Lower leg skin (tissue), 3 donors: ENCODE data around the gene EGLN2.

Experiments used
- CTCF ChIP-seq, 3 donors: fragments of 450-650 bp; IDR thresholded peaks; one replicate each; pipeline ENCODE4 v1.5.1; 2016; ENCODE audit warnings: antibody characterized with exemption in 3 of 3, mild to moderate bottlenecking in 3 of 3, moderate library complexity in 2 of 3
- POLR2A ChIP-seq, 2 donors: fragments of 450-650 bp; IDR thresholded peaks; one replicate each; pipeline ENCODE4 v1.6.1; 2016 to 2017; ENCODE audit warnings: antibody characterized with exemption in 2 of 2, mild to moderate bottlenecking in 1 of 2, moderate library complexity in 1 of 2

DNA sequence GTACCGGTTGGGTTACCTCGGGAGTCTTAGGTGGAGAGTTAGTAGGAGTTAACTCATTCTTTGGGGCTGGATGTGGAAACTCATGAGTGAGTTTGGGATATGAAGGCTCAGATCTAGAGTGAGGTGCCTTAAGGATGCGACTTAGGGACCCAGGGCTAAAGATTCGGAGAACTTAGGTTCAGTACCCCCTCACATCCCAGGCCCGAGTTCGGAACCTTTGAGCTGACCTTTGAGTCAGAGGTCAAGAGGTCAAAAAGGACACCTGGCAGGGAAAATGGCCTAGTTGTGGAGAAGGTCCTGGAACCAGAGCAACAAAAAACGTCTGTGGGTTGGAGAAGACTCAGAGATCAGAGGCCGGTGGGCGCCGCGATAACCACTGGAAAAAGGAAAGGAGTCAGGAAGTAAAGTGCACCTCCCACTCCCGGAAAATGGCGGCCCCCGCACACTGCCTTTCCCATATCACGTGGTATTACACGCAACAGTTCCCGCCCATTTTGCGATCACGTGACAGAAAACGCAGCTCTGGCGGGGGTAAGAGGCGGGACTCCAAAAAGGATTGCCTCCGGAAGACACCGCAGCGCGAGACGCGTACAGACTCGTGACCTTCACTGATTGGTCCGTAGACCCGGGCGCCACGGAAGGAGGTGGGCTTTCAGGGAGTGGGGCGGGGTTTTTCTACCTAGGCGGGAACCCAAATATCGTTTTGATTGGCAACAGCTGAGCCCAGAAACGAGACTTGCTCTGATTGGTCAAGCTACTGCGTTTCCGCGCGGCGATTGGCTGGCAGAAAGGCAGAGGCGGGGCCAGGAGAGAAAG, 48.7 kb upstream of the EGLN2 start, which contains the start of gene ACTMAP:
- TF ChIP-seq CTCF (IDR thresholded peaks at IDR 0.05) (no peak), POLR2A (IDR thresholded peaks at IDR 0.05) (peak in 1 of 2 donors; percentile 69)
